ENCODE measurements around the gene TMEM213. TPM values are rescaled to one million over a fixed set of nuclear protein-coding genes. Genes with fewer than 3 reads are reported as not detected.
"Not testable (repeated sequence)": the region's sequence is repeated elsewhere in the genome, so short reads cannot be mapped to it uniquely, and the experiment has no call there.

TMEM213 gene
- total RNA-seq, 1 donor from 2014 or later = not detected

GRCh38 chr7:138809346-138809745, 11.6 kb downstream of the TMEM213 start:
- Mint-ChIP-seq H3K27ac (ENCODE audit: unreplicated experiment) (no peak overlapping the region), H3K36me3 (ENCODE audit: unreplicated experiment) (no peaks in the 10 kb centered on the region), H3K4me1 (ENCODE audit: unreplicated experiment) (no peaks in the 10 kb centered on the region), H3K4me3 (ENCODE audit: unreplicated experiment) (no peak overlapping the region), H3K9me3 (ENCODE audit: unreplicated experiment) (no peaks in the 10 kb centered on the region), H3K27me3 (ENCODE audit: unreplicated experiment) (peaks cover 29% of the 10 kb centered on the region)
- no peak for DNase-seq (ENCODE audit: extremely low spot score, unreplicated experiment)
- no peak for TF ChIP-seq CTCF (IDR thresholded peaks at IDR 0.05)

GRCh38 chr7:138811327-138811726, 13.5 kb downstream of the TMEM213 start:
- peaks cover 18% of the 10 kb centered on the region for H3K27me3 Mint-ChIP-seq (ENCODE audit: unreplicated experiment)
- H3K36me3 Mint-ChIP-seq (ENCODE audit: unreplicated experiment); H3K4me3 Mint-ChIP-seq (ENCODE audit: unreplicated experiment); H3K27ac Mint-ChIP-seq (ENCODE audit: unreplicated experiment); DNase-seq (ENCODE audit: extremely low spot score, unreplicated experiment); H3K9me3 Mint-ChIP-seq (ENCODE audit: unreplicated experiment); H3K4me1 Mint-ChIP-seq (ENCODE audit: unreplicated experiment): not testable (repeated sequence)

- Mint-ChIP-seq H3K27me3 (ENCODE audit: unreplicated experiment) (peaks cover 16% of the 10 kb centered on the region), H3K27ac (ENCODE audit: unreplicated experiment) (no peak overlapping the region)
These were observed 16.2 kb downstream of the TMEM213 start for GRCh38 chr7:138813945-138814344.

GRCh38 chr7:138814816-138815332, 17.1 kb downstream of the TMEM213 start:
- DNase-seq (ENCODE audit: extremely low spot score, unreplicated experiment) = no peak
- TF ChIP-seq CTCF (IDR thresholded peaks at IDR 0.05) = no peak
- no peak overlapping the region for H3K27ac Mint-ChIP-seq (ENCODE audit: unreplicated experiment)
- H3K36me3 Mint-ChIP-seq (ENCODE audit: unreplicated experiment) = no peaks in the 10 kb centered on the region
- peaks cover 12% of the 10 kb centered on the region for H3K27me3 Mint-ChIP-seq (ENCODE audit: unreplicated experiment)
- no peak overlapping the region for H3K4me3 Mint-ChIP-seq (ENCODE audit: unreplicated experiment)
- H3K4me1 Mint-ChIP-seq (ENCODE audit: unreplicated experiment) = no peaks in the 10 kb centered on the region
- H3K9me3 Mint-ChIP-seq (ENCODE audit: unreplicated experiment) = no peaks in the 10 kb centered on the region

More at GRCh38 chr7:138813945-138814344, 16.2 kb downstream of the TMEM213 start:
- Mint-ChIP-seq H3K36me3 (ENCODE audit: unreplicated experiment) (no peaks in the 10 kb centered on the region), H3K4me3 (ENCODE audit: unreplicated experiment) (no peak overlapping the region), H3K9me3 (ENCODE audit: unreplicated experiment) (no peaks in the 10 kb centered on the region), H3K4me1 (ENCODE audit: unreplicated experiment) (no peaks in the 10 kb centered on the region)
- TF ChIP-seq CTCF (IDR thresholded peaks at IDR 0.05) = no peak
- DNase-seq (ENCODE audit: extremely low spot score, unreplicated experiment) = no peak

GRCh38 chr7:138816650-138817049, 18.9 kb downstream of the TMEM213 start:
- Mint-ChIP-seq H3K9me3 (ENCODE audit: unreplicated experiment) (no peaks in the 10 kb centered on the region), H3K36me3 (ENCODE audit: unreplicated experiment) (no peaks in the 10 kb centered on the region), H3K4me1 (ENCODE audit: unreplicated experiment) (no peaks in the 10 kb centered on the region), H3K4me3 (ENCODE audit: unreplicated experiment) (no peak overlapping the region), H3K27me3 (ENCODE audit: unreplicated experiment) (peaks cover 8% of the 10 kb centered on the region), H3K27ac (ENCODE audit: unreplicated experiment) (no peak overlapping the region)
- no peak for TF ChIP-seq CTCF (IDR thresholded peaks at IDR 0.05)
- no peak for DNase-seq (ENCODE audit: extremely low spot score, unreplicated experiment)

GRCh38 chr7:138819625-138820024, 21.8 kb downstream of the TMEM213 start:
- H3K36me3 Mint-ChIP-seq (ENCODE audit: unreplicated experiment) = no peaks in the 10 kb centered on the region
- H3K4me3 Mint-ChIP-seq (ENCODE audit: unreplicated experiment) = no peak overlapping the region
- H3K27me3 Mint-ChIP-seq (ENCODE audit: unreplicated experiment) = peaks cover 4% of the 10 kb centered on the region
- H3K27ac Mint-ChIP-seq (ENCODE audit: unreplicated experiment) = no peak overlapping the region
- TF ChIP-seq CTCF (IDR thresholded peaks at IDR 0.05) = no peak
- no peaks in the 10 kb centered on the region for H3K4me1 Mint-ChIP-seq (ENCODE audit: unreplicated experiment)
- no peak for DNase-seq (ENCODE audit: extremely low spot score, unreplicated experiment)
- H3K9me3 Mint-ChIP-seq (ENCODE audit: unreplicated experiment) = no peaks in the 10 kb centered on the region
